Central memory CD8-positive, alpha-beta T cell (primary cell): ENCODE data around the gene INO80D.
A peak's percentile ranks its signal among the peaks of the same experiment; 100 is the strongest.
"Not testable (repeated sequence)": the region's sequence is repeated elsewhere in the genome, so short reads cannot be mapped to it uniquely, and the experiment has no call there.

ENCODE experiments used
- ATAC-seq: fragments of 150-1000 bp; cut with Tn5 transposase; replicated peaks from 2 replicates; pipeline ENCODE4 v1.10.0; 2022; ENCODE audit warnings: mild to moderate bottlenecking, moderate FRiP score, moderate number of reproducible peaks; ENCODE audit not compliant: poor library complexity, severe bottlenecking; ENCODE audit errors: extremely low read depth
- DNase-seq, 2 donors: peaks; one replicate each; pipeline ENCODE4 v3.0.0; 2021; ENCODE audit warnings: low spot score in 2 of 2
- H3K27ac Mint-ChIP-seq: one replicate; pipeline ENCODE4 v1.8.0; 2022; ENCODE audit warnings: low read depth, mild to moderate bottlenecking, moderate library complexity, mixed read lengths
- H3K27me3 Mint-ChIP-seq: one replicate; pipeline ENCODE4 v1.8.0; 2022; ENCODE audit warnings: mixed read lengths
- H3K36me3 Mint-ChIP-seq: one replicate; pipeline ENCODE4 v1.8.0; 2022; ENCODE audit warnings: mild to moderate bottlenecking, moderate library complexity, mixed read lengths; ENCODE audit not compliant: insufficient read depth
- H3K4me1 Mint-ChIP-seq: one replicate; pipeline ENCODE4 v1.8.0; 2022; ENCODE audit warnings: mixed read lengths
- H3K4me3 Mint-ChIP-seq: one replicate; pipeline ENCODE4 v1.8.0; 2022; ENCODE audit warnings: mild to moderate bottlenecking, moderate library complexity, mixed read lengths
- H3K9me3 Mint-ChIP-seq: one replicate; pipeline ENCODE4 v1.8.0; 2022; ENCODE audit warnings: mixed read lengths

The INO80D gene

DNA sequence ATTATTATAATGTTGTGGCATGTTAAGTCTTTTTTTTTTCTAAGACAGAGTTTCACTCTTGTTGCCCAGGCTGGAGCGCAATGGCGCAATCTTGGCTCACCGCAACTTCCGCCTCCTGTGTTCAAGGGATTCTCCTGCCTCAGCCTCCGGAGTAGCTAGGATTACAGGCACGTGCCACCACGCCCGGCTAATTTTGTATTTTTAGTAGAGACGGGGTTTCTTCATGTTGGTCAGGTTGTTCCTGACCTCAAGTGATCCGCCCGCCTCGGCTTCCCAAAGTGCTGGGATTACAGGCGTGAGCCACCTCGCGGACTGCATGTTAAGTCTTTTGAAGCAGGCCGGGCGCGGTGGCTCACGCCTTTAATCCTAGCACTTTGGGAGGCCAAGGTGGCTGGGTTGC is 12.9 kb upstream of the INO80D start:
- not testable (repeated sequence) for H3K36me3 Mint-ChIP-seq, H3K9me3 Mint-ChIP-seq, H3K27me3 Mint-ChIP-seq, H3K4me3 Mint-ChIP-seq, ATAC-seq, DNase-seq, H3K4me1 Mint-ChIP-seq, H3K27ac Mint-ChIP-seq

DNA sequence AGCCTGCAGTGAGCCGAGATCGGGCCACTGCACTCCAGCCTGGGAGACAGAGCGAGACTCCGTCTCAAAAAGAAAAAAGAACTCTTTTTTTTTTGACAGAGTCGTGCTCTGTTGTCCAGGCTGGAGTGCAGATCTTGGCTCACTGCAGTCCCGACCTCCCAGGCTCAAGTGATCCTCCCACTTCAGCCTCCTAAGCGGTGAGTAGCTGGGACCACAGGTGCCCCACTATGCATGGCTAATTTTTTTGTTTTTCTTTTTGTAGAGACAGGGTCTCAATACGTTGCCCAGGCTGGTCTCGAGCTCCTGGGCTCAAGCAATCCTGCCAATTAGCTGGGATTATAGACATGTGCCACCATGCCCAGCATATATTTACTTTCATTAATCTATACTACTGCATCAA is 12.5 kb upstream of the INO80D start:
- H3K9me3 Mint-ChIP-seq: no peaks in the 10 kb centered on the region
- no peak for DNase-seq
- no peak overlapping the region for H3K4me3 Mint-ChIP-seq
- H3K4me1 Mint-ChIP-seq: no peaks in the 10 kb centered on the region
- no peak overlapping the region for H3K27ac Mint-ChIP-seq
- H3K27me3 Mint-ChIP-seq: no peaks in the 10 kb centered on the region
- no peak for ATAC-seq
- H3K36me3 Mint-ChIP-seq: no peaks in the 10 kb centered on the region

DNA sequence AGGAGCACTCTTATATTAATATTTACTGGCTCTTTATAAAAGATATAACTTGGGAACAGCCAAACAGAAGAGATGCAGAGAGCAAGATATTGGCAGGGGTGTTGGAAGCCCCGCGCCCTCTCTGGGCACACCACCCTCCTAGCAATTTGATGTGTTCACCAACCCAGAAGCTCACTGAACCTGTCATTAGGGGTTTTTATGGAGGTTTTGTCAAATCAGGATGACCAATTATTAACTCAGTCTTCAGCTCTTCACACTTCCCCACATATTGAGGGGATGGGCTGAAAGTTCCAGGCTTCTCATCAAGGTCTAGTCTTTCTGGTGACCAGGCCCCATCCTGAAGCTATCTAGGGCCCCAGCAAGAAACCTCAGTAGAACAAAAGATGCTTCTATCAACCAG is 10.9 kb upstream of the INO80D start:
- no peak overlapping the region for H3K4me3 Mint-ChIP-seq
- no peaks in the 10 kb centered on the region for H3K9me3 Mint-ChIP-seq
- no peak for DNase-seq
- no peaks in the 10 kb centered on the region for H3K27me3 Mint-ChIP-seq
- no peak for ATAC-seq
- no peaks in the 10 kb centered on the region for H3K36me3 Mint-ChIP-seq
- H3K27ac Mint-ChIP-seq: no peak overlapping the region
- no peaks in the 10 kb centered on the region for H3K4me1 Mint-ChIP-seq

DNA sequence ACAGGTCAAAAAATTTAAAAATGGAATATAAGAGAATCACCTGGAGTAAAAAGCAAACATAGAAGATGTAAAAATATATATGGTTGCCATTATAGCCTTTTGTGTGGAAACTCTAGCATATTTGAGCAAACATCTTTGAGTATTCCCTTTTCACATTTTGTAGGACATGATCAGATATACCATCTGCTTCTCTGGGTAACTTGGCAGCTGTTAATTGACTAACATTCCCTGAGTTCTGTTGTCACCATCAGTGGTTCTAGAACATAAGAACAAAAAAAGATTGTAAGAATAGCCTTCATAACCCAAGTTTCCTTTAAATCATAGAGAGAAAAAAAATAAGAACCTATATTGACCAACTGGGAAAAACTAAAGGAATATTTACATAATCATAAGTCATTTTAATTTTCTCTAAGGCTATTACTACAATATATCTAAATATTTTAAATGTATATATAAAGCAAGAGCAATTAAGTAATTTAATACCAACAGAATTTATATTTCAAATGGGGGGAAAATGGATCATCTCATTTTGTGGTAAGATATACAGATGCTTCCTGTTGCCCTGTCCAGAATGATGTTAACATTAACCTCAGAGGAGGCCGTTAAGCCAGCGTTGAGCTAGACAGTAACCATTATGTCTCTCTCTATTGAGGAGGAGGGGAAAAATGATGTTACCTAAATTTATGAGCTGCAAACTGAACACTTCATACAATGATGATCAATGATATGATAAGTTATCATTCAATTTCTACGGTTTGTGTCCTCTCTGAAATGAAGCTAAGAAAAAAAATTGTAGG is 9.8 kb upstream of the INO80D start:
- H3K27me3 Mint-ChIP-seq: no peaks in the 10 kb centered on the region
- H3K9me3 Mint-ChIP-seq: no peaks in the 10 kb centered on the region
- DNase-seq (no peak), ATAC-seq (no peak)
- H3K36me3 Mint-ChIP-seq: no peaks in the 10 kb centered on the region
- no peak overlapping the region for H3K27ac Mint-ChIP-seq
- H3K4me1 Mint-ChIP-seq: no peaks in the 10 kb centered on the region
- no peak overlapping the region for H3K4me3 Mint-ChIP-seq

DNA sequence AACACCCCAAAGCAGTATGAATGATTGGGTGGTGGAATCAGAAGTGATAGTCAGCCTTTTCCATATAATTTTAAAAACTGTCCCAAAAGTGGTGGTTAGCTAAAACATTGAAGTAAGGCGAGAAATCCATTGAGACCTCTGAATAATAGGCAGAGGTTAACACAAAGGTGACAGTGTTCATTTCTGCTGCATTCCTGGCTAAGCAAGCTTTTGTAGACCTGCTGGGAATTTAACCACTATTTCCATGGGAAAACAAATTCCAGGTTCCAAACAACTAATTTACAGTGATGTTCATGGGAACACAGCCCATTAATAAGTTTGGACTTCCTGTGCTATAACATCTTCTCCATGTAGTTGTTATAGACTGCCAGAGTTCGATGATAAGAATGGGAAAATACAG is 6.3 kb upstream of the INO80D start:
- no peak for ATAC-seq

DNA sequence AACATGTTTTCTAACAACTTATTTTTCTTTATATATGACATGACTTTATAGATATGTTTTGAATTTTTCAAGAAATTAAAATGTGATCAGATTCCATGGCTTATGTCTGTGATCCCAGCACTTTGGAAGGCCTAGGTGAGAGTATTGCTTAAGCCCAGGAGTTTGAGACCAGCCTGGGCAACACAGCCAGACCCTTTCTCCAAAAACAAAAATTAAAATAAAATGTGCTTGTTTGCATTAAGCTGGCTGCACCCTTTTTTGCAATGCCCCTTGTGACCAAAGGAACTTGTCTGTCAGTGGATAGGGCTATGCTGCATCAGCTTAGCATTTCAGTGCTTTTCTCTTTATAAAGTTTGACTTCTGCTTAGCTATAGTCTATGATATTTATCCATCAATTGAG is 2.3 kb upstream of the INO80D start:
- peak overlapping the region; percentile 46 for H3K27ac Mint-ChIP-seq

More for the DNA sequence above, 6.3 kb upstream of the INO80D start:
- Mint-ChIP-seq H3K36me3 (peaks cover 3% of the 10 kb centered on the region), H3K4me3 (no peak overlapping the region), H3K27me3 (no peaks in the 10 kb centered on the region), H3K27ac (no peak overlapping the region), H3K4me1 (peaks cover under 1% of the 10 kb centered on the region), H3K9me3 (no peaks in the 10 kb centered on the region)
- no peak for DNase-seq

DNA sequence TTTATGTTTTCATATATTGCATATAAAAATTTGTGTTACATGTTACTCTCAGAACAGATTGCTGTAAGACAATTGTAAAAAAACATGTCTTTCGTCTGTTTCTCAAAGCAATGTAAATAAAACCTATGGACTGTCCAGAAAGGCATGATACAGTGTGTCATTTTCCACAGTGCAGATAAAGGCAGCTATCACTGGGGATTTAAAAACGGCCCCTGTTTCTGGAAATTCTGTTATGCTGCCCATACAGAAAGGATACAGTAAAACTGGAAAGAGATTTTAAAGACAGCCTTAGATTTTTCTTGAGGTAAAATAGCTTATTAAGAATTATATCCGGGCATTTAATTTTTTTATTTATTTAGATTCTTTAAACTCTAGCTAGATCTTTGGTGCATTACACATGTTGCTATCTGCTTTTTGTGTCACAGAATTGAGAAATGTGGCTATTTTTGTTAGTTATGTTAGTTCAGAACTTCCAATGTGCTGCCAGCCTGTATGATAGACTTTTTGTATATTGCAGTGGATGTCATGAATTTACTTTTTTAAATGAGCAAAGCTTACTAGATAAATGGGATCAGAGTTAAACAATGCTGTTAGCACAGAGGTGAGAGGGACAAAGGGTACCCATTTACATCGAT is 859 bp upstream of the INO80D start:
- Mint-ChIP-seq H3K27ac (peak overlapping the region; percentile 100), H3K27me3 (no peaks in the 10 kb centered on the region), H3K4me1 (peaks cover 27% of the 10 kb centered on the region), H3K4me3 (peak overlapping the region; percentile 99), H3K36me3 (peaks cover 22% of the 10 kb centered on the region), H3K9me3 (no peaks in the 10 kb centered on the region)
- ATAC-seq (no peak), DNase-seq (no peak)

More for the DNA sequence above, 2.3 kb upstream of the INO80D start:
- ATAC-seq: no peak
- H3K4me3 Mint-ChIP-seq: no peak overlapping the region
- no peak for DNase-seq
- peaks cover 22% of the 10 kb centered on the region for H3K36me3 Mint-ChIP-seq
- H3K9me3 Mint-ChIP-seq: no peaks in the 10 kb centered on the region
- peaks cover 27% of the 10 kb centered on the region for H3K4me1 Mint-ChIP-seq
- H3K27me3 Mint-ChIP-seq: no peaks in the 10 kb centered on the region

DNA sequence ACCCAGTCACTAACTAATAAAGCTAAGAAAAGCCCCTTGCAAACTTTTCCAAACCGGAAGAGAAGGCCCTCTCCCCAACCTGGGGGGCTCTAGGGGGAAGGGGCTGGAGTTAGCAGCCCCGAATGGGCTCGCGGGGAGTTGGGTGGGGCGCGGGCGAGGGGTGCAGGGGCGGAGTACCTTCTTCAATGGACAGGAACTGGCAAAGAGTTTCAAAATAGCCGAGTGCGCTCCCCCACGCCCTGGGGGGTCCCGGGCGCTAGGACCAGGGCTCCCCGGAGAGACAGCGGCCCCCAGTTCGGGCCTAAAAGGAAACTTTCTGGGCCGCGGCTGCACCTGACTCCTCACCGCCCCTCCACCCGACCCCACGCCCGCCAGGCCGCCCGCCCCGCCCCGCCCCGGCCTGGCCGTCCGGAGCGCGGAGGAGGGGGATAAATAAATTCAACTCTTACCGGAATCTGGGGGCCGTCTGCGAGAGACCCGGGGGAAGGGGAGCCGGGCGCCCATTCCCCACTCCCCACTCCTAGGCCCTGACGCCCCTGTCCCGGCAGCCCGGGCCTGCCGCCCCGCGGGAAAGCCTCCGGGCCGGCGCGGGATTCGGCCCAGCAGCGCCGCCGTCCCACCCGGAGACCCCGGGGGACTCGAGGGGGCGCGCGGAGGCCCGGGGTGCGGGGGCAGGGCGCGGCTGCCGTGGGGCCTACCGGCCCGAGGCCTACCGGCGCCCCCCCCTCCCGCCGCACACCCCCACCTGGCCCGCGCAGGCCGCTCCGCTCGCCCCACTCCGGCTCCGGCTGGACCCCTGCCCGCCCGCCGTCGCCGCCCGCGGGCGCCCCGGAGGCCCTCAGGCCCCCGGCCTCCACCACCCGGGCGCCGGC is 868 bp downstream of the INO80D start:
- Mint-ChIP-seq H3K27ac (peak overlapping the region; percentile 100), H3K4me1 (peaks cover 38% of the 10 kb centered on the region), H3K36me3 (peaks cover 19% of the 10 kb centered on the region), H3K9me3 (no peaks in the 10 kb centered on the region), H3K27me3 (no peaks in the 10 kb centered on the region), H3K4me3 (peak overlapping the region; percentile 99)
- DNase-seq: peak; percentile 39 to 47
- ATAC-seq: peak; percentile 33

DNA sequence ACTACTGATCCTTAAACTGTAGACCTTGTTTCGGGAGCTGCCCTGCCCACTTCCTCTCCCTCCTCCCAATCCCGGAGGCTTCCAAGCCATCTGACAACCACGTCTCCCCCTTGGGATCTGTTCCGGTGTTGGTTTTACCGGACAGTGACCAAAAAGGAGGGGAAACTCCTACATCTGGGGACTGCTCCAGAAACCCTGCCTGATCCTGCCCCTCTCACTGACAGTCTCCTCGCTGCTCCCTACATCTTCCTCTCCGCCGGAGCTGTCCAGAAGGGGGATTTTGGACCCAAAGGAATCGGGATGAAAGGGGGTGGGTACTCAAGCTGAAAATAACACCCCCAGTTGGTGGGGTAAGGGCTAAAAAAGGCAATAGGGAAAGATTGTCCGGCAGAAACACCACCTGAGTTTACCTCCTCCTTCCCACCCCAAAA is 1.5 kb downstream of the INO80D start:
- peaks cover 44% of the 10 kb centered on the region for H3K4me1 Mint-ChIP-seq
- H3K36me3 Mint-ChIP-seq: peaks cover 22% of the 10 kb centered on the region
- peak overlapping the region; percentile 100 for H3K27ac Mint-ChIP-seq
- peak in 1 of 2 donors; percentile 17 for DNase-seq
- H3K9me3 Mint-ChIP-seq: no peaks in the 10 kb centered on the region
- peak overlapping the region; percentile 99 for H3K4me3 Mint-ChIP-seq
- no peak for ATAC-seq
- H3K27me3 Mint-ChIP-seq: no peaks in the 10 kb centered on the region

DNA sequence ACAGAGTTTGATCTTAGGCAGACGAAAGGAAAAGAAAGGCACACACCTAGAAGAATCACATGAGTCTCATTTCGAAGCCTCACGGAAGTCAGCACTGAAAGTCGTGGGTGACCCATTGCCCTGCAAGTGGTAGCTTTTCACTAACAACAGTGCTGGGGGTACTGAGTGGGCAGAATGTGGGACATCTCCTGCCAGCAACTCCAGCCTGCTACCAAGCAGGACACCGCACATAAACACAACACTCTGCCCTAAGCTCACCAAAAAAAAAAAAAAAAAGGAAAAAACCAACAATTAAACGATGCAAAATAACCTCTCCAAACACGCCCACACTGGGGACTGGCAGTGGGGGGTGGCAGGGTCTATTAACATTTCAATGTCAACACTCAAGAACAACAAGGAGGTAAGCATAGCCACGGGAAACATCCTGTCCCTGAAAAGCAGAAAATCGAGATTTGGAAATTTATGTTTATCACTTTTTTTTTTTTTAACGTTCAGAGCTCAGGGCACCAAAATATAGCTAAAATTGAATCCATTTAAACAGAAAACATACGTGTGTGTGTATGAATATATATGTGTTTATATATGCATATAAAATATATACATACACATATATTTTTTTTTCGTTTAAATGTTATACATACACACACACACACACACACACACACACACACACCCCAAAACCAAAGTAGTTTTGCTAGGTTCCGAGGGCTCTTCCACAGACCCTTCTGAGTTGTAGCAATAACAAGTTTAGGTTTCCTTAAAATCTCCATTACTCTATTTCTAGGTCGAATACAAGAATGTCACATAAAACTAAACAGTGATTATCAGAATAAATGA is 2.2 kb downstream of the INO80D start:
- DNase-seq (no peak), ATAC-seq (no peak)
- peak overlapping the region; percentile 100 for H3K27ac Mint-ChIP-seq
- no peaks in the 10 kb centered on the region for H3K27me3 Mint-ChIP-seq
- no peaks in the 10 kb centered on the region for H3K9me3 Mint-ChIP-seq
- peak overlapping the region; percentile 99 for H3K4me3 Mint-ChIP-seq
- peaks cover 48% of the 10 kb centered on the region for H3K4me1 Mint-ChIP-seq
- peaks cover 23% of the 10 kb centered on the region for H3K36me3 Mint-ChIP-seq

DNA sequence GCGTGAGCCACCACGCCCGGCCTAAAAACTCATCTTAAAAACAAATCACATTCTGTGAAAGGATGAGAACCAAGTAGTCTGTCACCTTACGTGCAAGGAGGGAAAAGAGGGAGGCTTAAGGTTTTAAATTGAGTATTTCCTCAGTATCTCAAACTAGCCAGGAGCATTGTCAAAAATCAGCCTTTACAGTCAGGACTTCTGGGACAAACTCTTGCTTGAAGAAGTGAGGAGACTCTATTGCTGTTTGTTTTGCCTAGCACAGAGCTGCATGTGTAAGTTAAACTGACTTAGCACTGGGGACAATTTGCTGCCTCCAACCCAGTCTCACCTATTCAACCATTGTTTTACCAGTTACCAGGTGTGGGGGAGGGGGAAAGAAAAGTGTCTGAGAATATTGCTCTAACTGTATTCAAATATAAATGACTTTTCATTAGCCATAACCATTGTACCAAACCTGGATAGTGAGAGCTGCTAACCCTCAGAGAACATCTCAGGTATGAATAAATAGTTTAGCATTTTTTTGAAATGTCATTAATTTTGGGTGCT is 3.6 kb downstream of the INO80D start:
- H3K9me3 Mint-ChIP-seq: no peaks in the 10 kb centered on the region
- no peaks in the 10 kb centered on the region for H3K27me3 Mint-ChIP-seq
- DNase-seq (no peak), ATAC-seq (no peak)
- no peak overlapping the region for H3K4me3 Mint-ChIP-seq
- peaks cover 26% of the 10 kb centered on the region for H3K36me3 Mint-ChIP-seq
- no peak overlapping the region for H3K27ac Mint-ChIP-seq
- peaks cover 54% of the 10 kb centered on the region for H3K4me1 Mint-ChIP-seq

DNA sequence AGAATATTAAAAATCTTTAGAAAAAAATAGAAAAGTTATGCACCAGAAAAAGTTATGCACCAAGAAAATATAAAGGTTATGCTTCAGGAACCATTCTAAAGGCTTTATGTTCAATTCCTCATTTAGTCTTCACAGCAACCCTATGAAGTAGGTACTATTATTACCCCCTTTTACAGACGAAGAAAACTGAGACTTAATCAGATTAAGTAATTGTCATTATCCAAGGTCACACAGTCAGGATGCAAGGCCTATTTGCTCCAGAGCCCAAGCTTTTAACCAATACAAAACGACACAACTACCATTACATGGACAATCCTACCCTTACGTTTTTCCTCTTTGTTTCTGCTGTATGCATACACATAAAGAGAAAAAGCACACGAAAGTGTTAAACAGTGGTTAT is 5.0 kb downstream of the INO80D start:
- no peaks in the 10 kb centered on the region for H3K9me3 Mint-ChIP-seq
- H3K27ac Mint-ChIP-seq: no peak overlapping the region

More for the DNA sequence above, 5.0 kb downstream of the INO80D start:
- Mint-ChIP-seq H3K4me1 (peaks cover 43% of the 10 kb centered on the region), H3K4me3 (no peak overlapping the region), H3K27me3 (no peaks in the 10 kb centered on the region), H3K36me3 (peaks cover 22% of the 10 kb centered on the region)
- DNase-seq: no peak
- no peak for ATAC-seq
